ENCODE data around the gene SHISA7.

SHISA7 gene

GRCh38 chr19:55385724-55386492, 57.2 kb downstream of the SHISA7 start, which contains the start of gene RPL28:
Gene RPL28, plus strand, starts transcription at chr19:55385932. Its CDS starts 426 bp downstream, at chr19:55386358.
- peak; percentile 99 for DNase-seq

- peak; percentile 96 for DNase-seq
These were observed 58.0 kb downstream of the SHISA7 start for GRCh38 chr19:55384920-55385723.

- no peak for DNase-seq
These were observed 58.8 kb downstream of the SHISA7 start, which contains the start of gene TMEM238 for GRCh38 chr19:55384131-55384919. Gene TMEM238, minus strand, starts transcription at chr19:55384292. Its CDS starts 33 bp downstream, at chr19:55384259.

GRCh38 chr19:55383279-55384130, 59.6 kb downstream of the SHISA7 start:
- DNase-seq: peak; percentile 16

- no peak for DNase-seq
These were observed 60.5 kb downstream of the SHISA7 start for GRCh38 chr19:55382522-55383054.

GRCh38 chr19:55382013-55382412, 61.1 kb downstream of the SHISA7 start:
- no peak for DNase-seq

- no peak for DNase-seq
These were observed 63.9 kb downstream of the SHISA7 start for GRCh38 chr19:55379174-55379573.

All from NCI-H1694 (cell line).